ENCODE results near the gene ZNF791.
"Not testable (repeated sequence)": the region's sequence is repeated elsewhere in the genome, so short reads cannot be mapped to it uniquely, and the experiment has no call there.

ZNF791 gene

GRCh38 chr19:12667731-12668302 is 57.1 kb downstream of the ZNF791 start:
- DNase-seq (ENCODE audit: low read depth in 2 of 2): no peak

- DNase-seq (ENCODE audit: low read depth in 2 of 2): no peak
Observed at GRCh38 chr19:12668346-12668745, 57.6 kb downstream of the ZNF791 start.

GRCh38 chr19:12668932-12669269 is 58.2 kb downstream of the ZNF791 start:
- DNase-seq (ENCODE audit: low read depth in 2 of 2): peak; percentile 44 to 49

- DNase-seq (ENCODE audit: low read depth in 2 of 2): peak; percentile 50 to 51
Observed at GRCh38 chr19:12669270-12670158, 58.8 kb downstream of the ZNF791 start.

- no peak for DNase-seq (ENCODE audit: low read depth in 2 of 2)
Observed at GRCh38 chr19:12670159-12670928, 59.6 kb downstream of the ZNF791 start.

GRCh38 chr19:12672744-12673143 is 62.0 kb downstream of the ZNF791 start:
- no peak for DNase-seq (ENCODE audit: low read depth in 2 of 2)

GRCh38 chr19:12675399-12675798 is 64.7 kb downstream of the ZNF791 start:
- DNase-seq (ENCODE audit: low read depth in 2 of 2): no peak

GRCh38 chr19:12675940-12676339 is 65.2 kb downstream of the ZNF791 start:
- DNase-seq (ENCODE audit: low read depth in 2 of 2): no peak

- DNase-seq (ENCODE audit: low read depth in 2 of 2): peak; percentile 57 to 76
Observed at GRCh38 chr19:12676384-12676792, 65.7 kb downstream of the ZNF791 start.

- DNase-seq (ENCODE audit: low read depth in 2 of 2): no peak
Observed at GRCh38 chr19:12676928-12677327, 66.2 kb downstream of the ZNF791 start.

GRCh38 chr19:12678039-12678438 is 67.3 kb downstream of the ZNF791 start:
- DNase-seq (ENCODE audit: low read depth in 2 of 2): not testable (repeated sequence)

GRCh38 chr19:12680034-12680433 is 69.3 kb downstream of the ZNF791 start:
- DNase-seq (ENCODE audit: low read depth in 2 of 2): no peak

GRCh38 chr19:12681074-12681987 is 70.6 kb downstream of the ZNF791 start, which contains the start of gene DHPS:
TSS of gene DHPS (minus strand) at chr19:12681880. CDS start at chr19:12681766, 114 bp downstream.
- DNase-seq (ENCODE audit: low read depth in 2 of 2): peak; percentile 72 to 85

All from stimulated activated CD8-positive, alpha-beta memory T cell treated with anti-CD3 and anti-CD28 coated beads, Interleukin-15, amount 100 ng/mL, for 4 hours (primary cell).